ENCODE results near the gene OR9Q1.

DNA sequence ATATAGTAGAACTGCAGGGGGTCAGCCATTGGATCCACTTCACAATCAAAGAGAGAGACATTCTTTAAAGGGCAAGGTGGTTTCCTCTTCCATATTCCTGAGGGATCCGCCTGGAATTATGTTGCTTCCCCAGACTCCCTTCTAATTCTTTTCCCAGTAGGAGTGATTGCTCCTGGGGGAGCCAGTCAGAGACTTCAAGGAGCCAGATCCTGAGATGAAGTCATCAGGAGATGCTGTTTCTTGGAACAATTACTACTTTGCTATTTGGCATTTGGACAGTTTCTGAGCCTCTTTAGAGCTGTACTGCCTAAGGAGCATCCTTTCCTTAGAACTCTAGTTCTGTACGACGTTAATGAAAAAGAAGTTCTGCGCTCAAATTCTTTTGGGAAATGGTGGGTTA lies 163.3 kb downstream of the OR9Q1 start:
- no peak for TF ChIP-seq CTCF (IDR thresholded peaks at IDR 0.05)
- no peak for TF ChIP-seq EP300 (IDR thresholded peaks at IDR 0.05)
- TF ChIP-seq POLR2AphosphoS5 (IDR thresholded peaks at IDR 0.05), result no peak
- TF ChIP-seq POLR2A (IDR thresholded peaks at IDR 0.05), result no peak
